ELF-1 (cell line): Measurements from ENCODE around the gene NLRP1.

ENCODE experiments used
- DNase-seq: peaks from one replicate; pipeline ENCODE4 v3.0.0-alpha.2; 2016; ENCODE audit warnings: low read depth, low spot score

Gene NLRP1

DNA sequence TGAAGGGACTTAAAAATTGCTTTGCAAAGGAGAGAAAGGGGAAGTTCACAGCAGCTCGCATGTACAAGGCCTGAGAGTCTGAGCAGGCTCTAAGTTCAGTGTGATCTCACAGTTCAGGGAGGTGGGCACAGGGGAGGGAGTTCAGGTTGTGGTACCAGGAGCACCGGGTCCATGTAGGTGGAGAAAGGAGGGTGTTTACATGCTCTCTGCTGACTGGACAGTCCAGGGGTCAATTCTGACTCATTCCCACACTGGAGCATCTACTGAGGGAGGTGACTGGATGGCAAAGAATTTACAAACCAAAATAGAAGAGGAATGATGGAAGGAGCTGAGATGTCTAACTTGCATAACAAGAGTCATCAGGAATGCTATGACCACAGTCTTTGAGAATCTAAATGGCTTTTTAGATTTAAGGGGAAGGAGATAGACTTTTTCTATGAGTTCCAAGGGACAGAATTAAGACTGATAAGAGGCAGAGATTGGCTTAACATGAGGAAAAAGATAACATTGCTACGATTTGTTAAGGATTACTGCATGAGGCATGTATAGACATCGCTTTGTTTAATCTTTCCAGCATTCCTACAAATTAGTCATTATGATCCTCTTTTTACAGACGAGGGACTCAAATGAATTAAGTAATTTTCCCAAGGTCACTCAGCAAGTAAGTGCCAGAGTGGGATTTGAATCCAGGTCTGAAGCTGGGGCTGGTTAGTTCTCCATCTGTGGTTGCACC lies 68.1 kb downstream of the NLRP1 start:
- peak; percentile 50 for DNase-seq

DNA sequence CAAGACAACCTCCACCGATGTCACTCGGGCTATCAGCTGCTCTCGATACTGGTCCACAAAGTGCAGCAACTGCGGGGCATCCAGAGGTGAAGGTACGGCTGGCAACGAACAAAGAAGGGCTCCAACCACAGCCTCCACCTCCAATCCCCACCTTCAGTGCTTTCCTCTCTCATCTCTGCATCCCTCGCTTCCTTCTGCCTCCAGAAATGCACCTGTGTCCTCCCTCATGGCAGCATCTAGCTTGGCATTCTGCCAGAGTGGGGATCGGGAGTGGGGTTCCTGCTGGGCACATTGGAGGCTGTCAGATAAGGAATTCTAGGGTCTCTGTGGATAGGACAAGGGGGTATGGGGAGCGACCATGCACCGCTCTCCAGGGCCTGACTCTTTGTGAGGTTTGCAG lies 69.3 kb downstream of the NLRP1 start:
- DNase-seq: no peak

GRCh38 chr17:5513628-5514027 lies 70.7 kb downstream of the NLRP1 start:
- no peak for DNase-seq

GRCh38 chr17:5511401-5512225 lies 72.7 kb downstream of the NLRP1 start:
- no peak for DNase-seq

GRCh38 chr17:5510771-5511170 lies 73.5 kb downstream of the NLRP1 start:
- no peak for DNase-seq

- no peak for DNase-seq
Observed at GRCh38 chr17:5509482-5509881, 74.8 kb downstream of the NLRP1 start.

GRCh38 chr17:5508810-5509209 lies 75.5 kb downstream of the NLRP1 start:
- peak; percentile 31 for DNase-seq

DNA sequence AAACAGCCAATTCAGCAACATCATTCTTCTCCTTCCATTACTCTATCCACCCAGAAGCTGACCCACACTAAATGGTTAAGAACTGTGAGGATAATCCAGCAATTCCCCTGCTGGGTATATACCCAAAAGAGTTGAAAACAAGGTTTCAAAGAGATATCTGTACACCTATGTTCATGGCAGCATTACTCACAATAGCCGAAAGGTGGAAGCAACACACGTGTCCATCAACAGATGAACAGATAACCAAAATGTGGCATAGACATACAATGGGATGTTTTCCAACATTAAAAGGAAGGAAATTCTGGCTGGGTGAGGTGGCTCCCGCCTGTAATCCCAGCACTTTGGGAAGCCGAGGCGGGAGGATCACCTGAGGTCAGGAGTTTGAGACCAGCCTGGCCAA lies 78.0 kb downstream of the NLRP1 start:
- DNase-seq: no peak

GRCh38 chr17:5502552-5502951 lies 81.8 kb downstream of the NLRP1 start:
- no peak for DNase-seq

DNA sequence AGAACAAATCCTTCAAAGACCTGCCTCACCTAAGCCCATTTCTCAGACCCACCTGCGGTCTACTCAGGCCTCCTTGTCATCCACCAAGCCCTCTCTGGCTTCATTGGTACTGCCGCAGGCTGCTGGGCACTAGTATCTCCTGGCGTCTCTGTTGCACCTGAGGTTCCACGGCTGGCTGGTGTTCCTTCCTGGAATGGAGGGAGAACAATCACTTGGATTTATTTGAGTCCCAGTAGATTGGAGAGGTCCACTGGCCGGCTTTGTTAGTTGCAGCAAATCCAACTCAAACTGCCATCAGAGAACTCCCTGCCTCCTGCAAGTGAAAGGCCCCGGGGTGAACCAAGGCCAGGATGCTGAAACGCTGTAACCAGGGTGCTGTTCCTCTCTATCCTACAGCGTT lies 82.6 kb downstream of the NLRP1 start:
- DNase-seq: no peak

DNA sequence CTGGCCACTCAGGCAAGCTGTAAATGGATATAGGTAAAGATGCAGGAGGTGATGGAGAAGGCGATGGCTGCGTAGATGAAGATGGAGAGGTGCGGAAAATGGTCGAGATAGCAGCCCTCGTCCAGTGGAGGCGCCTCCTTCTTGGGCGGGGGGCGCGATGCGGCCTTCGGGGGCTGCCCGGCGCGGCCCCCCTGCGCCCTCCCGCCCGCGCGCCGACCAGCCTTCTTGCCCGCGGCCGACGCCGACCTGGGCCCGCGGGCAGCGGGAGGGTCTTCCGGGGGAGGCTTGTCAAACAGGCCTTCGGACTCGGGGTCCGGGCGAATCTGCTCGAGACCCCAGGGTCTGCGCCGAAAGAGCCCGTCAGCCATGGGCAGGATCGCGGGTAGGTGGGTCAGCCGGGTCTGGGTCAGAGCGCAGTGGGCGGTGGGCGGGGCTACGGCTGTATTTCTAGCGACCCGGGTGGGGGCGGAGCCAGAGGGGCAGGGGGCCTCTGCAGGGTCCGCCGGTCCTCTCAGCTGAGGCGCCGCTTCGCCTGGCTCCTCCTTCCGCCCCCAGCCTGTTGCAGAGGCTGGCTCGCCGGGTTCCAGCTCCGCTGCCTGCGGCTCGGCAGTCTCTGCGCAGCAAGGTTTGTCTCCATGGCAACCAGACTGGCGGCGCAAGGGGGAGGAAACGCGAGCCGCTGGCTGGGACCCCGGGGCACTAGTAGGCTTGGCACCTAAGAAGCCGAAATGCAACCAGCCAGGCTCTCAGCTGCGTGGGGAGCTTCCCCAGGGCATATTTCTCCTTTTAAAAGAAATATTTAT lies 83.5 kb downstream of the NLRP1 start:
- DNase-seq: peak; percentile 98

DNA sequence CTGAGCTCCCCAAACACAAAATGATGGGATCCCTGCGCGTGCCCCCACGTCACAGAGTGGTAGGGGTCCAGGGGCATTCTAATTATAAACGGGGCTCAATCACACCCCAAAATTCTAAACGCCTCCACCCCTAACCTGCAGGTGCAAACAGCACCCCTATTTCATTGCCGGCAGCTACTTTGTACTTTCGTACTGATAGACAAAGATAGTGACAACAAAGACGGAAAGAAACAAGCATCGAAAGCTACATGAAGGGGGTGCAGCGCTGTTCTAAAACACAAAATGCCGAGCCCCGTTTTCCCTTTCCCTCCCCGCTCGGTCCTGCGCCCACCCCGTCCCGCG lies 84.1 kb downstream of the NLRP1 start:
- no peak for DNase-seq

DNA sequence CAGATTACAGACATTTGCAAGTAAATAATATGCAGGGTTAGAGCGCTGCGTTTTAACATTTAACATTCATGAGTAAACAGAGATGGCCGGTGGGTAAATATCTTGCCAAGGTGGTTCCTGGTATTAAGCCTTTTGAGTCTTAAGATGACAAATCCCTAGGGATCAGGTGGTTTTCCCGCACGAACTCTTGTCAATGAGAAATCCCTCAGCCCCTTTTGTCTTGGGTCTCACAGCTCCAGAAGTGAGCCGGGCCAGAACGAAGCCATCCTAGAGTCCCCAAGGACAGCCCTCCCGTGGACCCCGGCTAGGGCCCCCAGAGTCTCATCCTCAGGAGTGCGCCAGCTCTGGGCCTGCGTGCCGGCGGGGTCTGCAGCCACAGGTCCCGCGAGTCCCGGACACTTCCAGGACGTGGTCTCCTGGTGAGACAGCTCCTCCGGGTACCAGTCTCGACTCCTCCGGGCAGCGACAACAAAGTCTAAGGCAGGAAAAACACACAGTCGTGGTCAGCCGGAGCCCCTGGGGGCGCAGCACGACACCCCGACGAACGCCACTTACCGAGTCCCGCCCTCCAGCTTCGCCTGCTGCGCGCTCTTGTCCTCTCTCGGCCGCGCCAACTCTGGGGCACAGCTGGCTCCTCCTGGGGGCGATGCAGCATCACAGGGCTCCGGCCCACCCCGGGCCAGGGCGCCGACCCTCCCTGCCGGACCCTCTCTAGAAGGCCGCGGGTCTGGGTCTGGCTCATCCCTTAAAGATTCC lies 84.7 kb downstream of the NLRP1 start:
- peak; percentile 45 for DNase-seq

GRCh38 chr17:5492970-5493369 lies 91.3 kb downstream of the NLRP1 start:
- DNase-seq: no peak

DNA sequence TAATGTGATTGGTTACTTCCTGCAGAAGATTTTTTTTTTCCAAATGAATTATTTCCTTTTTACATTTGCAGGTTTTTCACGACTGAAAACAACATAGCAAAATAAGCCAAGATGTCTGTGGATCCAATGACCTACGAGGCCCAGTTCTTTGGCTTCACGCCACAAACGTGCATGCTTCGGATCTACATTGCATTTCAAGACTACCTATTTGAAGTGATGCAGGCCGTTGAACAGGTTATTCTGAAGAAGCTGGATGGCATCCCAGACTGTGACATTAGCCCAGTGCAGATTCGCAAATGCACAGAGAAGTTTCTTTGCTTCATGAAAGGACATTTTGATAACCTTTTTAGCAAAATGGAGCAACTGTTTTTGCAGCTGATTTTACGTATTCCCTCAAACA lies 95.6 kb downstream of the NLRP1 start:
- DNase-seq: no peak

DNA sequence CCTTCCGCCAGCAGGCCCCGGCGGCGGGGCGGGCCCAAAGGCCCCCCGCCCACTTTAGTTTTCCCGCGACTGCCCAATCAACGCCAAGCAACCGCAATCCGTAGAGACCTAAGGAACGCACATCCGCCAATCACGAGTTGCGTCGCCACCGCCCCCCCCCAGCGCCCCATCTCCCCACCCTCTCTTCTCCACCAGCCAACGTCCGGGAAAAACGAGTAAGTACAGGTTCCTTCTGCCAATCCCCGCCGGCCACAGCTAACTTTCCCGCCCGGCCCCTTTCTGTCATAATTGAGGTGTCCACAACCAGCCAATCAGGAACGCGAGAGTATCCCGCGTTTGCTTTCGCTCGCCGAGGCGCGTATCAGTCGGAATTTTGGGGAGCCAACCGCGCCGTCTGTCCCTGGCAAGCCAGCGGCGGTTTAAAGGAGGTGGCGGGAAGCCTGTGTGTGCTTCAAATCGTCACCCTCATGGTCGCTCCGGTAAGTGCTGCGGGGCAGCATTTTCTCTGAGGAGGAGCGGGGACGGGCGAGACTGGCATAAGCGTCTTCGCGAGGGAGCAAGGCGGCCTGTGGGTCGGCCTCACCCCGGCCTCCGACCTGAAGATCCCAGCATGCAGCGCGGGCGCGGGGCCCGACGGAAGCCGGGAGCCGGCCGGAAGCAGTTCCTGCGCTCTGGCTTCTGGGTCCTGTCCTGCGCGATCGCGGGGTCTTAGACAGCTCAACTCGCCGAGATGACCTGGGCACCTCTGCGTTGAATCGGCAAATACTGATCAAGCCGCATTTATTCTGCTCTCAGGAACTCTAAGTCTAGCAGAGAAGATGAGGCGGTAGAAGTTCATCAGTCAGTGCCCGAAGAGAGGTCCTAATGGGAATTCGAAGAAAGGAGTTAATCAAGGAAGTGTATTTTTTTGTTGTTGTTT lies 97.8 kb downstream of the NLRP1 start, which contains the start of gene MIS12:
TSS of gene MIS12 (plus strand) at position 361 of the 919 bp plus-strand sequence. CDS start 2,297 bp downstream, outside the sequence.
- DNase-seq: peak; percentile 99

- DNase-seq: peak; percentile 63
Observed at GRCh38 chr17:5485270-5486205, 98.8 kb downstream of the NLRP1 start, which contains the start of gene DERL2. Gene DERL2, minus strand, starts transcription at chr17:5486178. Its CDS starts 17 bp downstream, at chr17:5486161.

- DNase-seq: no peak
Observed at GRCh38 chr17:5481451-5481850, 102.9 kb downstream of the NLRP1 start.

DNA sequence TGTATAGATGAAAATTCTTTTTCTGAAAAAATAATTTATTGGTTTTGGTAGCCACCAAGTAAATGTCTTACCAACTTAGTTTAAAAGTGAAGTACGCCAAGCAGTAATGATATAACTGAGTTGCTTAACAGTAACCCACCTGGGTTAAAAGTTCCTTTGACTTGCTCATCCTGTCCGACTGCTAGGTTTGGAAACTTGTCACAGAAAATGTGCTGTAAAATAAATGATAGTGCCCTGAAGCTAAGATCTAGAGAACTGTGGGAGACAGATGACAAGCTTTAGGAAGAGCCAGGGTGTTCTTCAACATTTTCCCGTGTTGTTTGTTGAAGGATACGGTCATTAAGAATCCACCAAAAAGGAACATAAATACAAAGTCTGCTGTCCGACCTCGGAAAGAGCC lies 103.3 kb downstream of the NLRP1 start:
- no peak for DNase-seq
